GM12875 (cell line): ENCODE measurements around the gene NNAT.

Experiments
- H3K4me3 ChIP-seq: one replicate; pipeline ENCODE4 v1.5.1; 2011; ENCODE audit warnings: low read depth, low read length, control low read depth
- TF ChIP-seq, protein P1 (sequence below): IDR thresholded peaks from 2 replicates; pipeline ENCODE4 v1.5.1; 2011; ENCODE audit warnings: low read depth, mild to moderate bottlenecking, control low read depth, inconsistent platforms, low read length, moderate library complexity, borderline replicate concordance; ENCODE audit not compliant: insufficient read depth

Gene NNAT

GRCh38 chr20:37511610-37512275 is 9.3 kb upstream of the NNAT start:
- H3K4me3 ChIP-seq: no peak overlapping the region
- TF ChIP-seq, protein P1, sequence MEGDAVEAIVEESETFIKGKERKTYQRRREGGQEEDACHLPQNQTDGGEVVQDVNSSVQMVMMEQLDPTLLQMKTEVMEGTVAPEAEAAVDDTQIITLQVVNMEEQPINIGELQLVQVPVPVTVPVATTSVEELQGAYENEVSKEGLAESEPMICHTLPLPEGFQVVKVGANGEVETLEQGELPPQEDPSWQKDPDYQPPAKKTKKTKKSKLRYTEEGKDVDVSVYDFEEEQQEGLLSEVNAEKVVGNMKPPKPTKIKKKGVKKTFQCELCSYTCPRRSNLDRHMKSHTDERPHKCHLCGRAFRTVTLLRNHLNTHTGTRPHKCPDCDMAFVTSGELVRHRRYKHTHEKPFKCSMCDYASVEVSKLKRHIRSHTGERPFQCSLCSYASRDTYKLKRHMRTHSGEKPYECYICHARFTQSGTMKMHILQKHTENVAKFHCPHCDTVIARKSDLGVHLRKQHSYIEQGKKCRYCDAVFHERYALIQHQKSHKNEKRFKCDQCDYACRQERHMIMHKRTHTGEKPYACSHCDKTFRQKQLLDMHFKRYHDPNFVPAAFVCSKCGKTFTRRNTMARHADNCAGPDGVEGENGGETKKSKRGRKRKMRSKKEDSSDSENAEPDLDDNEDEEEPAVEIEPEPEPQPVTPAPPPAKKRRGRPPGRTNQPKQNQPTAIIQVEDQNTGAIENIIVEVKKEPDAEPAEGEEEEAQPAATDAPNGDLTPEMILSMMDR: no peak

DNA sequence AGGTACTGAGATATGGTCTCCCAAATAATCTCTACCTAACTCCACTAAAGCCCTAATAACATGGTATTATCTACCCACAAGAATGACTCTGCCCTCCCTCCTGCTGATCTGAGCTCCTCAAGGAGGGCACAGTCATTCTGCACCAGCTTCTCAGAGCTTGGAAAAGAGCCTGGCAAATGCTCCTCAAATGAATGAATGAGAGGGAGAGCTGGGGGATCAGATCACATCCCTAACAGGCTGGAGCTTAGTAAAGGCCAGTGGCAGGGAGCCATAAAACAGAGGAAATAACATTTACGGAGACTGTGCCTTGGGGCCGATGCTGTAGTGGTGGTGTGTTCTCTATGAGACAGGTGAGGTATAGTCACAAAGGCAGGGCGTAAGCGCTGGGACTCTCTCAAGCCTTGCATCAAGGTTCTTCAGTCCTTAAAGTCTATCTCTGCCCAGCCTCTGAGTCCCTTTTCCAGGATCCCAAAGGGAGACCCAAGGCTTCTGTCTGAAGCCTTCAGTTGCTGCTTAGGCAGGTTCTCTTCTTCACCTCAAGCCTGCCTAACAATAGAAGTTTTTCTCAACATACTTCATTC is 7.2 kb upstream of the NNAT start:
- TF ChIP-seq, protein P1: no peak
- no peak overlapping the region for H3K4me3 ChIP-seq

DNA sequence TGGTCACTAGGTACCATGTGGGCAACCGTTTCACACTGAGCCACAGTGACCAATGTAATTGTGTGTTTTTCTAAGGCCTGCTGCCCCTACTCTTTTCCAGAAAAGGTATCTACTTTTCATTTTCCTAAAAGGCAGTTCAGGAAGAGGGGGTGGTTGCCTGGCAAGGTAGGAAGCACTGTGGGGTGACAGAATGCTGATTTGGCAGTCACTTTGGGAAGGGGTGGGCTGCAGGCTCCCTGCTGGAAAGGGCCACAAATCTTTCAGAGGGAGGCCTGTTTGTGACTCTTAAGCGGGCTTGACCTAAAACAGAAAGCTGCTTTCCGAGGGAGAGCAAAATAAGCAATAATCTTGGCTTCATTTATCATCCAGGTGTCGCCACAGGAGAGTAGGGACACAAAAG is 5.2 kb upstream of the NNAT start:
- H3K4me3 ChIP-seq: no peak overlapping the region
- TF ChIP-seq, protein P1: no peak

DNA sequence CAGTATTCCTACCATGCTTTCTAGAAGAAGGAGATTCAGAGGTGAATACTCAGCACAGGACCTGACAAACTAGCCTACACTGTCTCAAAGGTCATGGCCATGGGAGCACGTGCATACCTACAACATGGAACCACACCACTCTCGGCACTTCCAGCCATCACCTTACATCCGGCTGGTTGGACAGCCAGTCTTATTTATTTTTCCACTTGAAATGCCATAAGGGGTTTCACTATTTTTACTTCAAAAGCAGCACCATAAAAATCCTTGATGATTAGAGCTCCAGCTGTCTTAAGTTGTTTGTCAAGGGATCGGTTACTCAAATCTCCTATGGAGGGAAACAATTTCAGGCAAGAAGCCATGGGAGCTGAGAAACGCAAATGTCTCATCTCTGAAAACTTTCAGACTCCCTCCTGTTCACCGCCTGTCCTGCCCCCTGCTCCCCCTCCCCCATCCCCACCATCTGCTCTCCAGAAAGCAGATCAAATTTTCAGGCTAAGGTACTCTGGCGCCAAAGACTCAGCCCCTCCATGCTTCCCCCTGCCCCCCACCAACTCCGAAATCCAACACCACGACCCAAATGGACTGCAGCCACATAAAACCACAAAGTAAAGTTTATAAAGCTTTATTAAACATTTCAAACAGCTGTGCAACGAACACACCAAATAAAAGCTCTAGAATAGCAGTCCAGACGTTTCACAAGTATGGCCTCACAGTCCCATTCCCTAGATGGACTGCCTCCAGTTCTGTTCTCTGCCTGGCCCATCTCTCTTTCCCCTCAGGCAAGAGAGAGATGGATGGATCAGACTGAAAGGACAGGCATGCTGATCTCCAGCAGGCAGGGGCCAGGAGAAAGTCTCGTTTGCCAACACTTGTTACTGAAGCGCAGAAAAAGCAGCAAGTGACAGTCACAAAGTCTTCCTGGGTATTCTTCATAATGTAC is 4.0 kb upstream of the NNAT start:
- no peak overlapping the region for H3K4me3 ChIP-seq
- TF ChIP-seq, protein P1: no peak

DNA sequence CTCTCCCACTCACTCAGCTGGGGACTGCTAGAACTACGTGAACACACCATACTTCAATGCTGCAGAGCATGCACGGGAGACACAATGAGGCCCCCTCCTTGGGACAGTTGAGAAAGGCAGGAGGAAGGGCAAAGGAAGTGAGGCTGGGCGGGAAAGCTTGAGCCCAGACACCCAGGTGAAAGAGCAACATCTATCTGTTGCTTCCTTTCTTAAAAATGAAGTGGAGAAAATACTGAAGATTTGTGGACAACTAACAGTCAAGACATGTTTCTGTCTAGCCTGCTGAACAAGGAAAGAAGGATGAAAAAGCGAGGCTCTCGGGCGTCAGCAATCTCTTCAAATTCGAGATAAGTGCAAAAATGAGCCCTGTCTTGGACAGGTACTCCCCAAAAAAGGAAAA is 3.0 kb upstream of the NNAT start:
- TF ChIP-seq, protein P1: no peak
- no peak overlapping the region for H3K4me3 ChIP-seq

DNA sequence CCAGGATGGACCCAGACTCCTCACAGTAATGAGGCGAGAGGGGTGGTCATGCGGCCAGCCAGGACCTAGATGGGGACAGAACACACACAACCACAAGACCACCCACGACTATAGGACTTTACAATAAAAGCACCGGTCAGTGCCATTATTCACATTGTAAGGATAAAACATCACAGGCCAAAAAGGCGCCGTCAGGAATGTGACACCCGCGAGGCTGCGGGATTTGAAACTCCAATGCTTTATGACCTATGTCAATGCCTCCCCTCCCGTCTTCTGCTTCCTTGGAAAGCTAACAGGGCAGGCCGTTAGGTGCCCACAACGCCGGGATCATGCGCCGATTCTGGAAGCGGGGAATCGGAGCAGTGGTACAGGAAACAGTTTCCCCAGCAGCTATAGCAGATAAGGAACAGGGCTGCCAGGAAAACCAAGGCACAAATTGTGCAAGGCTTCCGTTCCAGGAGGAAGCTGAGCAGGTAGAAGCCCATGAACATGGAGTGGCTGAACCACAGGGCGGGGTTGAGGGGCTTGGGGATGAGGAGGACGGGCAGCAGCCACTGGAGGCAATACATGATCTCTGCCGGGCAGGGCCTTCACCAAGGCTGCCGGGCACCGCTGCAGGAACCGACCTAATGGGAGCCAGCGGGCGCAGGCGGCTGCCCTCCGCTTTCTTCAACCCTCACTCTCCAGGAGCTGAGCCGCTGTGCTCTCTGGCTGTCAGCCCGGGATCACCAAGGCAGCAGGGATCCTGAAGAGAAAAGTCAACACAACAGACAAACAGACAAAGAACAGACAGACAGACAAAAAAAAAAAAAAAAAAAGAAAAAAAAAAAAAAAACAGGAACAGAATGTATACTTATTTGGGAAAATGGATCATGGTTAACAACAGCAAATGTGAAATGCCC is 2.2 kb upstream of the NNAT start:
- H3K4me3 ChIP-seq: no peak overlapping the region
- TF ChIP-seq, protein P1: no peak
